ENCODE measurements around the gene FIG4.

- TF ChIP-seq CTCF (optimal IDR thresholded peaks at IDR 0.05 in 1 of 3, IDR thresholded peaks at IDR 0.05 in 1 of 3, conservative IDR thresholded peaks at IDR 0.05 in 1 of 3; ENCODE audit: extremely low read depth in 1 of 3, insufficient read depth in 2 of 3, low read length in 3 of 3), result no peak
- no peak for TF ChIP-seq EZH2 (IDR thresholded peaks at IDR 0.05; ENCODE audit: low read length)
Observed at GRCh38 chr6:109714611-109715010, 23.5 kb downstream of the FIG4 start.
